ENCODE results near the gene CYP27B1.
"Not testable (repeated sequence)": the region's sequence is repeated elsewhere in the genome, so short reads cannot be mapped to it uniquely, and the experiment has no call there.

CYP27B1 gene

DNA sequence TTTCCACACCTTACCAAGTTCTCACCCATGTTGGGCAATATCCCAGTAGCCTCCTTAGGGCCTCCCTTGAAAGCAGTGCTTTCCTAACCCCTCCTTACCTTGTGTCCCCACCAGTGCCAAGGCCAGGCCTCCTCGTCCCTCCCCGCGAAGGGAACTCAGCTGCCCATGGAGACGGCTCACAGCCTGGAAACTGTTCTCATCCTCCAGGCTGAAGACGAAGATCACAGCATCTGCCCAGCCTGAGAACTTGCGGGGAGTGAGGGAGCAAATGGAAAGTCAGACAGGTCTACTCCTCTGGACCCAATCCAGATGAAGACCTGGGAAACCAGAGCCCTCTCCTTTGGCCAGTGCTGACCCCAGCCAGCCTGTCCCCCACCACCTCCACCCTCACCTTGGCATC, 33.0 kb downstream of the CYP27B1 start:
- DNase-seq, result no peak

DNA sequence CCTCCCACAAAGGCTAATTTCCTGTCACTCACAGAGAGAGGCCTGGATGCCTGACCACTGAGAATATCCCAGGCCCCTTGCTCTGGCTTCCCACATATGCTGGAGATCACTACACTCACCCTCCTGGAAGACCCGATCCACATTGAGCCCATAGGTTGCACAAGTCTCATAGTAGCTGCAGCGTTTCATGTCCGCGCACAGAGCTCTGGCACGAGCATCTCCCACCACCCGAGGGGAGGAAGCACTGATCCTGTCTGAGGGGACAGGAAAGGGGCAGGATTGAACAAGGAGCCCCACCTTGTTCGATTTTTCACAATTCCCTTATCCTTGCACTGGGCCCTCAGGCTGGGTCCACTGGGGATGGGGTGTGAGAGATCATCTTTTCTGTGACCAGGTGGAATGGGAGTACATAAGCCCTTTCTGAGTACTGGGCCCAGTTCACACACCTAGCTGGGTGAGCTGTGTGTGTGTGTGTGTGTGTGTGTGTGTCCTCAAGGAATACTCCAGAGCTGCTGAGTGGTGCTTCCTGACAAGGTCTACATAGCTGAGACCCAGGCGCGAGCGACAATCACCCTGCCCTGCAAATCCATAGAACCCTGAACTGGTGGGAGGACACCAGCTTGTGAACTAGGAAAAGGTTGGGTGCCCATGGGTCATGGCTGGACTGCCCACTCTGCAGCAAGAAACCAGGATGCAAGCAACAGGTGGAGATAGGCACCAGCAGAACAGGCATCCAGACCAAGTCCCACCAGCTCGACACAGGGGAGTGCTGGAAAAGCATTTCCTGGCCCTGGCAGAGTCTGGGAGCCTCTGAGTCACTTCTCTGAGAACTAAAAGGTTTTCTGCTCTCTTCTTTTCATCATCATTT, 33.9 kb downstream of the CYP27B1 start:
- no peak for DNase-seq

DNA sequence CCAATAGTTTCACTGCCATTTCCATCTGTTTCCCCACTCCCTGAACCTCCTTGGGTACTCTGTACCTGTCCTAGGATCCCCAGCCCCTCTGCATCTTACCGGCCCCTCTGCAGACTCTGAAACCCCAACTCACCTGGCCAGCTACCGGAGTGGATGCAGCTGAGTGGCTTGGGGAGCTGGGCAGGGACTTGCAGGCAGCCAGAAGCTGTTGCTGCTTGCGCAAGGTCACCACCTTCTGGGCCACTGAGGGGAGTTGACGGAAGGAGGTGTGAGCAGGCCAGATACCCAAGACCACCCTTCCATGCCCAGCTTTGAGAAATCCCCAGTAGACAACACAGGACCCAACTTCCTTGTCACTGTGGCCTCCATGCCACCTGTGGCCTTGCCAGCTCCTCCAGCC, 34.6 kb downstream of the CYP27B1 start:
- DNase-seq, result no peak

DNA sequence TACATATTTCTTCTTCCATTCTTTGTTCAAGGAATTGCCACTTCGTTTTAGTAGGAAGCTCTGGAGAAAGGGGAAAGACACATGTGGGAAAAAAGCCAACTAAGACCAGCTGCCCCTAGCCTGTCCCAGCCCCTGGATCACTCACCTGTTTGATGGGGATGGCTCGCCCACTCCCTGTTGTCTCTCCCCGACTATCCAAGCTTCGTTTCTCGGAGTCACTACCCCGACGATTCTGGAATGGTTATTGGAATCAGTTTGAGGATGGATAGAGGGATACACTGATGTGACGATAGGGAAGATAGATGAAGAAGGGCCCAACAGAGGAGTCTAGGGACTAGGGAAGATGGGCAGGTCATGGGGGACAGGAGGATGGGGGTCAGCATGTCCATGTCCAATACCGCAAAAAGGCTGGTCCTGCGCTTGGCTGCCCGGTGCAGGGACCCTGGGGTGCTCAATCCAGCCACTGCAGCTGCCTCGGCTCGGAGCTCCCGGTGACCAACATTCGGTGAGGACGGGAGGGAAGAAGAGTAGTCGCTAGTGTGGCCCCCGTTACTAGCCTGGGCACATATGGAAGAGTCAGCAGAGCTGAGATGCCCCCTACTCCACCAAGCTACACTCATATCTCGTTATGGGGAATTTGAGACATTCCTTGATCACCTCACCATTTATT, 35.3 kb downstream of the CYP27B1 start:
- no peak for DNase-seq

DNA sequence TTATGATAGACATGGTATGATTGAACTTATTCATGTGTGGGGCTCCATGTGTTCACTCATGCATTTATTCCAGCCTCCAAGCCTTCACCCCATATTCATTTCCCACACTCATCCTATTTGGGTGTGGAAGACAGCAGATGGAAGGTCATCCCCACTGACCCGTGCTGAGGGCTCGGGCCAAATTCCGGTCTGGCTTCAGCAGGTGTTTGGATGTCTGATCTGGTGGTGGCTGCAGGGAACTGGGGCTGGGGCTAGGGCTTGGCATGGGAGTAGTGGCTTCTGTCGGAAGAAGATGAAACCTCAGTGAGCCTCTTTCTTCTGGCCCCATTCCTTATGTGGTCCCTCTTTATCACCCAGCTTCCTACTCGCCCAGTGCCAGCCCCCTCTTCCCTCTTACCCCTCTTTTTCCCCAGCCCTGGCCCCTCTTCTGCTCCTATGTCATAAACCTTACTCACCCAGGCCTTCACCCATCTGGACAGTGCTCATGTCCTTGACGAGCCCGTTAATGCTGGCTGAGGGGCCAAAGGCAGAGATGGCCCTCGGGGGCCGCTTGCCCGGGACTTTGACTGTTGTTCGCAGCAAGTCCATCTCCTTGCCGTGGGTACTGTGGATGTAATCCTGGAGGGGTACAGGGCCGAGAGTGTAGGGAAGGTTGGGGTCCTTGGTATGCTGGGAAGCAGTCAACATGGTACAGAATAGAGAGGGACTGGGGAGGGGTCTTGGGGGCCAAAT, 36.4 kb downstream of the CYP27B1 start:
- DNase-seq, result no peak

DNA sequence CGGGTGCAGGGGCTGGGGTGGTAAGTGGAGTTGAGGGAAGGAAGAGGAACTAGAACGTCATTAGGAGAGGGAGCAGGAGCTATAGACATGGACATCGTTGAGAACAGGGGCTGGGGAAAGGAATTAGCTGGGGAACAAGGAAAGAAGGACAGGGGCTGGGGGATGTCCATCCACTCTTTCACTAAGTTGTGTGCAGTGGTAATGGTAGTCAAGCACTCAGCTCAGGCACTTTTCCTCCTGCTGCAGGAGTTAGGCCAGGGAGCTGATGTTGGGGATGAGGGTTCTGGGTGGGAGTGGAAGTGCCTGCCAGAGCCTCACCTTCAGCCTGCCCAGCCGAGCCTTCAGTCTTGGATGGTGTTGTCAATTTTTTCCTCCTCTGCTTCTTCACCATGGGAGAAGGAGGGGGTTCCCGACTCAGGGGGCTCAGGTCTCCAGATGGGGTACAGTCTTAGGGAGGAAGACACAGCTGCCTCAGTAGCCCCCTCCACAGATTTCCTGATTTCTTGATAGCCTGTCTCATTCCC, 37.5 kb downstream of the CYP27B1 start:
- no peak for DNase-seq

DNA sequence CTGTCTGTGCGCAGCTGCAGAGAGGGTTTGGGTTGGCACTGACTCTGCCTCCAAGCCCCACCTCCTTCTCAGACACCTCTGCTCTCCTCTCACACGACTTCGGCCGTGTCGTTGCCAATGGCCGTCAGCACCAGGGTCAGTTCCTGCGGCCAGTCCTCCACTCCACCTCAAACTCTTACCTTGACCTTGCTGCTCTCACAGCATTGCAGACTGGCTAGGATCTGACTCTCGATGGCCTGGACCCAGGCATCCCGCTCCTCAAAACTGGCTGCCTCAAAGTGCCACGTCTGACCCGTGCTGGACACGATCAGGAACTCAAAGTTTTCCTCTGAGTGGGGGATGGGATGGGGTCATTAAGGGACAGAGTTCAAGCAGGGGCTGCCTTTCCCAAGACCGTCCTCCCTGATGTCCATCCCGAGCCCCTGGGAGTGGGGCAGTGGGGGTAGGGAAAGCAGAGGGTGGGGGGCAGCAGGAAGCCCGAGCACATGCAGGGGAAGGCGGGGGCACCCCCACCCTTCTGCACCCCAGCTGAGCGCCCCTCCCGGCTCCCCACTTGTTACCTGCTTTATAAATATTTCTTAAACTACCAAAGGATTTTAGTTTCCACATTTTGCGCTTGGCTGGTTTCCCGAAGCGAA, 39.0 kb downstream of the CYP27B1 start:
- DNase-seq, result no peak

DNA sequence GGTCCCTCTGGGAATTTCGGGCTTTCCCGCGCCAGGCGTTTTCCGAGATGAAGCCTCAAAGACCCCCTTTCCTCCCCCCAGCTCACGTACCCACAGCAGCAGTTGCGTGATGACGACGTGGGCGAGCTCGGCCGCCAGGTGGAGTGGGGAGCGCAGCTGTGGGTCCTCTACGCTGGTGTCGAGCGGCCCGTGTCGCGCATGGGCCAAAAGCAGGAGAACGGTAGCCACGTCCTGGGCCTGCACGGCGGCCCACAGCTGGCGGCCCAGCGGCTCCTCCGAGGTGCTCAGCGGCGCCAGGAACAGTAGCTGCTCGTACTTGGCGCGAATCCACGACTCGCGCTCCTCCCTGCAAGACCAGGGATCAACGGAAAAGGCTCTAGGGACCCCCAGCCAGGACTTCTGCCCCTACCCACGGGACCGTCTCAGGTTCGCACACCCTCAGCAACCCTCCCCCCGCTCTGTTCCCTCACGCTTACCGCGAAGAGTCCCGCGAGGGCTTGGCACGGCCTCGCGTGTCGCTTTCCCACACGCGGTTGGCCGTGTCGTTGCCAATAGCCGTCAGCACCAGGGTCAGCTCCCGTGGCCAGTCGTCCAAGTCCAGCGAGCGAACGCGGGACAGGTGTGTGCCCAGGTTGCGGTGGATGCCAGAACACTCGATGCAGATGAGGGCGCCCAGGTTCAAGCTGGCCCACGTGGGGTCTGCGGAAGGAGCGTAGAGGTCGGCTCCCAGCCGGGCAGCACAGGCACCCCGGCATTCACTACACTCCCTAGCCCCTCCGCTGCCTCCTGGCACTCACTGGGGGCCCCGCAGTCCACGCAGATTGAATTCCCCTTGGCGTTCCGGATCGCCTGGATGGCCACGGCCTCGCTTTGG, 39.8 kb downstream of the CYP27B1 start:
- DNase-seq, result no peak

DNA sequence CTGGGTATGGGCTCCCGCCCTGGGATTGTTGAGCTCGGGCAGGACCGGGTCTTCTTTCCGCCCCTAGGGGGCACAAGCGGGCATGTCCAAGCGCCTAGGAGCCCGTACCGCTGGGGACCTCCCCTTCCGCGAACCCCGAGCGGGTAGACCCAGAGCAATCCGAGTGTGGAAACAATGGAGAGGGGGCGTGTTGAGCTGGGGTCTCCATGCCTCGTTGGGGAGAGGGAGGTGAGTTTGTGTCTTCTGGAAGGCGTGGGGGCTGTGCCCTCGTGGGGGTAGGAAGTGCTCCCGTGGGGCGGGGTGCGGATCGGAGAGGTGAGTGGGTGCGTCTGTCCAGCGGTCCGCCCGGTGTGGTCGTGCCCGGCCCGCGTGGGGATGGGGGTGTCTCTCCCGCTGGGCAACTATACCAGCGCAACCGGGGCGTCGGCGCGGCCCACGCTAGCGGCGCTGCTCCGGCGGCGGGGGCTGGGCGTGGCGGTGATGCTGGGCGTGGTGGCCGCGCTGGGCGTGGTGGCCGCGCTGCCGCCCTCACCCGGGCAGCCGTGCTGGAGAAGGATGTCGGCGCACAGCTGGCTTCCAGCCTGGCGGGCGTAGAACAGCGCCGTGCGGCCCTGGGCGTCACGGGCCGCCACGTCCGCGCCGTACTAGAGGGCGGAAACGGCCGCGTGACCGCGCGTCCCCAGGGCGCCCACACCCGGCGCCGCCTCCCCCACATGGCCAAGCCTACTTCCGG, 40.6 kb downstream of the CYP27B1 start:
- DNase-seq, result peak; percentile 9

DNA sequence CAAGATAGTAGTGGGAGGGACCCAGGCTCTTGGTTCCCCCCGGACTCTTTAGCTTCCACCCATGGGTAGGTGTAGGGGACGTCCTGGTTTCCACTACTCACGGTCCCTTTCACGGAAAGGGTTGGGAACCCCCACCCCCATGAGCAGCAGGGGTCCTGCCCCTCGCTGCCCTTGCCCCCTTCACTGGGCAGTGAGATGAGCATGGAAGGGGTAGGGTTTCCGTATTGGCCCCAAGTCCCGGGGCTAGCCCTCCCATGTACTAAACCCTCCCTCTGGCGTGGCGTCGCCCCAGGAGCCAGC, 41.1 kb downstream of the CYP27B1 start:
- DNase-seq, result no peak

DNA sequence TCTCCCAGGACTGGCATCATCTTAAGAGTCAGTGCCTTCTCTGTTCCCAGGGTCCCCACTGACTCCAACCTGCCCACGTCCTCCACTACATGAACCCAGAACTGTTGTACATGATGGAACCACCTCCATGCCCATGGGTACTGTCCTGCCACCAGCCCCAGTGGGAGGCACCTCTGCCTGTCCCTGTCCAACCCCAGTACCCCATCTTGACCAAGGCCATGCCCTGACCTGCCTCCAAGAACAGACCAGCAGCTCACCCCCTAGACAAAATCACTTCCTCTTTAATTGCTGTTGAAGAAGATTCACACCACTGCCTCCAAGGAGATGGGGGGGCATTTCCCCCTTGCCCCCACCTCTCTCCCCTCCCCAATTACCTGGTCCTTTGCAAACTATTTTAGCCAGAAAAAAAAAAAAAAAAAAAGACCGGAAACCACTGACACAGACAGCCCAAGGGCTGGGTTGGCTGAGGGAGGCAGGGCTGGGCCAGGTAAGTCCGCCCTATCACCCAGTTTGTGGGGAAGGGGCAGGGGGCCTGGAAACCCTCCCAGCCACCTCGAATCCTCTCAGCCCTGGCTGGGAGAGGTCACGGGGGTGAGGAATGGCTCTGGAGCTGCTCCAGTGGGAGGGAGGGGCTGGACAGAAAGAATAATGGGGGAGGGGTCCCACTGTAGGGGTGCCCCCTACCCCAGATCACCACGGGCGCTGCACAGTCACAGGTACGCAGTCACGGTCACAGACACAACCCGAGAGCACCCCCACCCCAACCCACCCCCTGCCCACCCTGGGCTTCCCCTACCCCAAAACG, 41.7 kb downstream of the CYP27B1 start:
- no peak for DNase-seq

DNA sequence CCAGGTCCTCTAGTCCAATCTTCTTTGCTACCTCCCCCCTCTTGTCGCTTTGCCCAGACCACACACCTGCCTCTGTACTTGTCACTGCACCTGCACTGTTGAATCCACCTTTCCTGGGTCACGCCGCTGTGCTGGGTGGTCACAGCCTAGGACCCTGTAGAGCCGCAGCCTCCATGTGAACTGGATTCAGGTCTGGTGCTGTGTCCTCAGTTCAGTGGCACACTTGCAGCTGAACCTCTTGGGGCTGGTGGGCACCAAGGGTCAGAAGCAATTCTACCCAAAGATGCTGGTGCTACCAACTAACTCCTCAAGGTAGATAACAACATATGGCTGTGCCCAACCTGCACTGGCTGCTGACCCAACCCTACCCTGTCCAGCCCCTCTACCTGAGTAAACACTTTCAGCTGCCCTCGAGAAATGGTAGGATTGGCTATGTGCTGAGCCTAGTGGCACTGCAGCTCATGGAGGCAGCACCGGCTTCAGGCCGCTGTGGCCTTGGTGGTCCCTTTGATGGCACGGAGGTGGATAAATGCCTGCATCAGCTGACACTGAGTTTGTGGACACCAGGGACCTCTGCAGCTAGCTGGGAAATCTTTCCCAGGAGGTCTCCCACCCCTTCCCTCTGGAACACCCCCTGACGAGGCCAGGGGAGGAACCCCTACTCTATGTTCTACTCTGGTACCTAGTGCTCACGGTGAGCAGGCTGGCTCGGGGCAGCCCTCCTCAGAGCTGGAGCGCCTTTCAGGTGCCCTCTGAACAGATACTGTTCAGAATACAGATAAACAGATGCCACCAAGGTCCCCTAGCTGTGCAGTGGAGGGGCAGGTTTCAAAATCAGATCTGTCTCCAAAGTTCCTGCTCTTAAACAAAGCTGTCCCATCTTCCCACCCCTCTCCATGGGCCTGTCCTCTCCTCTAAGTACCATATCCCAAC, 42.6 kb downstream of the CYP27B1 start:
- DNase-seq, result no peak

DNA sequence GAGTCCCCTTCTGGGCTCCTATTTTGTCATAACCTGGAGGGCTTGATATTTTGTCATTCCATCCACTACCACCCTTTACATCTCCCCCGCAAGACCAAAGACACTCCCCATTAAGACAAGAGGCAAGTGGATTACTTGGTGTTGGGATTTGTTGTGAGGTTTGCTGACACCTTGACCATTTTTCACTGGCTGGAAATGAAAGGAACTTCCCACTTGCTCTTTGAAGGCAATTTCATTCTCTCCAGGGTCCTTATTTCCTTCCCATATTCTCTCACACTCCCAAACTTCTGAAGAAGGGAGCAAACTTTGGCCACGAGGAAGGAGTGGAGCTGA, 43.3 kb downstream of the CYP27B1 start:
- no peak for DNase-seq

DNA sequence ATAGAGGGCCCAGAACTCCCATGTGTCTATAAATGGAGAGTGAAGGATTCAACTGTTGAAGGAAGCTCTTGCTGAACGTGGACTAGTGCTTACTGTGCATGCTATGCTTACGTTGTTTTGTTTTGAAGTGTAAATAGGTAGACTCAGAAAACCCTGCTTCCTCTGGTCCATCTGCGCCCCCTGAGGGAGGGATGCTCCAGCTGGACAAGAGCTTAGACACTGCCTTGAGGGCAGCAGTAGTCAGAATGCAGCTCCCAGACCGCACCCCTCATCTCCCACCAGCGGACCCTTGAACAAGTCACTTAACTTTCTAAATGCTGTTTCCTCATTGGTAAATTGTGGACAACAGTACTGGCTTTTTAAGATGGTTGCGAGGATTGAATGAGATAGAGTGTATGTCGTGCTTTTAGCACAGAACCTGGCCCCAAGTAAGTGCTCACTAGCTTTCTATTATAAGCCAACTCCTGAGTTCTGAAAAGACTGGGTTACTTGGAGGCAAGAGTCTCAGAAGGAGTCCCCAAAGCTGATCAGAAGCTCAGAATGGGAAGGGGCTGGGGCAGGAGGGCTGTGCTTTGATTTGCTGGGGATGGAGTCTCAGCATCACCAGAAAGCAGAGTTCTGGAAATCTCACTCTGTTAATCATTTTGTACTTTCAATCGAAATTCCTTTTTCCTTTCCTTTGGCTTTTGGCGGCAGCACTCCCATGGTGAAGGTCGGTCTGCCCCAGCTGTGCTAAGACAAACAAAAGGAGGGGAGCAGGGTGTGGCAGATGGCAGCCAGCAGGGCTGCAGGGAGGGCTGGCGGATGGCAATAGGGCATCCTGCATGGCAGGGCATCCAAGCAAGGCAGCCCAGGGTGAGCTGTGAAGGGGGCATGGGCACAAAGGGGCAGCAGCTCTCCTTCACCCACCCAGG, 43.9 kb downstream of the CYP27B1 start:
- DNase-seq, result no peak

DNA sequence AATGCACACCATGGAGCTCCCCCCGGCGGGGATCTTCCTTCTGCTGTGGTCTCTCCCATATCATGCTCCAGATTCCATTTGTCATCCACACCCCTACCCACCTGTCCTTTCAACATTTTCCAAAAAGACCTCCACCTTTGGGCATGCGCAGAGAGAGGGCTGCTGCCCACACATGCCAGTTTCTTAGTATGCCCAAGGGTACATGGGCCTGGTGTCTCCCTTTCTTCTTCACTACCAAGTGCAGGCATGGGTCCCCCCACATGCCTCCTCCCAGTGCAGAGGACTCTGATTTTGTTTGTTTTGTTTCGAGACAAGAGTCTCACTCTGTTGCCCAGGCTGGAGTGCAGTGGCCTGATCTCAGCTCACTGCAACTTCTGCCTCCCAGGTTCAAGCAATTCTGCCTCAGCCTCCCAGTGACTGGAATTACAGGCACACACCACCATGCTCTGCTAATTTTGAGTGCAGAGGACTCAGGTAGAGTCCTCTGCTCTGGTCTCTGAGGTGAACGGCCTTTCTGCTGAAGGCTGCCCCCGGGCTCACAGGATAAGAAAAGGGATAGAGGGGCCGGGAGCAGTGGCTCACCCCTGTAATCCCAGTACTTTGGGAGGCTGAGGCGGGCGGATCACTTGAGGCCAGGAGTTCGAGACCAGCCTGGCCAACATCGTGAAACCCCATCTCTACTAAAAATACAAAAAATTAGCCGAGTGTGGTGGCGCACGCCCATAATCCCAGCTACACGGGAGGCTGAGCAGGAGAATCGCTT, 44.9 kb downstream of the CYP27B1 start:
- not testable (repeated sequence) for DNase-seq

DNA sequence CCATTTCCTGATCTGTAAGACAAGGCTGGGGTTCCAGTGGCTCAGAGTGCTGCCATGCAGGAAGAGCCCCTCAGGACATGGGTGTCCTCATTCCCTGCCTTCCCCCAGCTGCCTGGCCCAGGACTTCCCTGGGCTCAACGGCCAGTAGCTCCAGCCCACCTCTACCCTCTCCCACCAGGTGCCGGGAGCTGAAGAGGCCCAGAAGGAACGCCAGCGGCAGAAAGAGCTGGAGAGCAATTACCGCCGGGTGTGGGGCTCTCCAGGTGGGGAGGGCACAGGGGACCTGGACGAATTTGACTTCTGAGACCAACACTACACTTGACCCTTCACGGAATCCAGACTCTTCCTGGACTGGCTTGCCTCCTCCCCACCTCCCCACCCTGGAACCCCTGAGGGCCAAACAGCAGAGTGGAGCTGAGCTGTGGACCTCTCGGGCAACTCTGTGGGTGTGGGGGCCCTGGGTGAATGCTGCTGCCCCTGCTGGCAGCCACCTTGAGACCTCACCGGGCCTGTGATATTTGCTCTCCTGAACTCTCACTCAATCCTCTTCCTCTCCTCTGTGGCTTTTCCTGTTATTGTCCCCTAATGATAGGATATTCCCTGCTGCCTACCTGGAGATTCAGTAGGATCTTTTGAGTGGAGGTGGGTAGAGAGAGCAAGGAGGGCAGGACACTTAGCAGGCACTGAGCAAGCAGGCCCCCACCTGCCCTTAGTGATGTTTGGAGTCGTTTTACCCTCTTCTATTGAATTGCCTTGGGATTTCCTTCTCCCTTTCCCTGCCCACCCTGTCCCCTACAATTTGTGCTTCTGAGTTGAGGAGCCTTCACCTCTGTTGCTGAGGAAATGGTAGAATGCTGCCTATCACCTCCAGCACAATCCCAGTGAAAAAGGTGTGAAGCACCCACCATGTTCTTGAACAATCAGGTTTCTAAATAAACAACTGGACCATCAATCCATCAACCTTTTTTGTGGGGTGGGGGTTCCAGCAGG, 46.0 kb downstream of the CYP27B1 start:
- no peak for DNase-seq

Data from CD4-positive, alpha-beta T cell treated with Interleukin-4 for 4 hours (primary cell).